H1 (cell line): ENCODE results near the gene LAT. TPM values are rescaled to one million over a fixed set of nuclear protein-coding genes. Genes with fewer than 3 reads are reported as not detected.

ENCODE experiments used
- CTCF ChIA-PET: fragments of 300-600 bp; sonication (Branson Sonifier 250); formaldehyde crosslinking; loops from one replicate; lab custom pipeline; 2021; ENCODE audit not compliant: partially characterized antibody; lab: Charles Lee
- POLR2A ChIA-PET: fragments of 300-600 bp; sonication (Branson Sonifier 250); formaldehyde crosslinking; loops from one replicate; lab custom pipeline; 2021; ENCODE audit warnings: inconsistent platforms; ENCODE audit not compliant: partially characterized antibody; lab: Charles Lee
- DNase-seq, 2 experiments: peaks; one replicate each; pipeline versions ENCODE4 v3.0.0 to v3.0.0-alpha.2; 2010 to 2022; ENCODE audit warnings: low spot score in 2 of 2, low read depth in 1 of 2, mixed read lengths in 1 of 2
- FAIRE-seq: peaks from 2 replicates; lab custom pipeline; 2011; peaks lifted over from hg19 to GRCh38; lab: Jason Lieb, UNC
- H2AFZ ChIP-seq: 2 replicates; pipeline ENCODE4 v1.8.1; 2012; ENCODE audit warnings: low read length, inconsistent platforms
- H2AK5ac ChIP-seq: 2 replicates; pipeline ENCODE4 v1.6.1; 2013; ENCODE audit warnings: low read depth, low read length
- H2BK120ac ChIP-seq: replicated peaks from 2 replicates; pipeline ENCODE3; 2013; ENCODE audit warnings: low read depth, low read length, inconsistent platforms
- H2BK12ac ChIP-seq: 2 replicates; pipeline ENCODE4 v1.6.1; 2013; ENCODE audit warnings: low read depth, low read length
- H2BK15ac ChIP-seq: 2 replicates; pipeline ENCODE4 v1.6.1; 2013; ENCODE audit warnings: low read length
- H2BK20ac ChIP-seq: 2 replicates; pipeline ENCODE4 v1.6.1; 2013; ENCODE audit warnings: low read length
- H2BK5ac ChIP-seq: 2 replicates; pipeline ENCODE4 v1.6.1; 2013; ENCODE audit warnings: low read depth, low read length
- H3K14ac ChIP-seq: 2 replicates; pipeline ENCODE4 v1.6.1; 2013; ENCODE audit warnings: inconsistent platforms; ENCODE audit not compliant: insufficient read length
- H3K18ac ChIP-seq: 2 replicates; pipeline ENCODE4 v1.6.1; 2013; ENCODE audit warnings: low read length; ENCODE audit errors: extremely low read depth
- H3K23ac ChIP-seq: 2 replicates; pipeline ENCODE4 v1.6.1; 2013; ENCODE audit warnings: inconsistent platforms; ENCODE audit not compliant: insufficient read length
- H3K23me2 ChIP-seq: 2 replicates; pipeline ENCODE4 v1.6.1; 2013; ENCODE audit warnings: low read depth, low read length
- H3K27ac ChIP-seq: 2 replicates; pipeline ENCODE4 v1.6.1; 2011; ENCODE audit warnings: low read depth, low read length, inconsistent platforms
- H3K27me3 ChIP-seq, 4 experiments: replicated peaks in 1 of 4; 1 replicate in 1 of 4; 2 replicates in 3 of 4; pipeline versions ENCODE4 v1.6.1 to v1.8.1; 2011 to 2013; ENCODE audit warnings: low read length in 3 of 4, mild to moderate bottlenecking in 3 of 4, inconsistent platforms in 2 of 4, mixed read lengths in 2 of 4, moderate library complexity in 1 of 4; ENCODE audit not compliant: control insufficient read depth in 3 of 4, insufficient read depth in 3 of 4; ENCODE audit errors: extremely low read depth in 1 of 4
- H3K36me3 ChIP-seq, 4 experiments: 2 replicates each; pipeline versions ENCODE4 v1.6.1 to v1.8.1; 2011 to 2013; ENCODE audit warnings: mild to moderate bottlenecking in 4 of 4, low read length in 3 of 4, moderate library complexity in 2 of 4, control low read depth in 1 of 4, inconsistent platforms in 1 of 4; ENCODE audit not compliant: insufficient read depth in 4 of 4, control insufficient read depth in 2 of 4
- H3K4ac ChIP-seq: replicated peaks from 2 replicates; pipeline ENCODE3; 2013; ENCODE audit warnings: low read length, low read depth, mixed read lengths, inconsistent platforms; ENCODE audit not compliant: insufficient read length
- H3K4me1 ChIP-seq, 4 experiments: replicated peaks in 1 of 4; 1 replicate in 1 of 4; 2 replicates in 3 of 4; pipeline versions ENCODE4 v1.6.1 to v1.8.1; 2011 to 2013; ENCODE audit warnings: low read length in 3 of 4, inconsistent platforms in 2 of 4, mixed read lengths in 1 of 4; ENCODE audit not compliant: insufficient read depth in 4 of 4, control insufficient read depth in 3 of 4
- H3K4me2 ChIP-seq, 2 experiments: 2 replicates each; pipeline versions ENCODE4 v1.6.1 to v1.8.1; 2011 to 2013; ENCODE audit warnings: low read depth in 2 of 2, low read length in 2 of 2, control low read depth in 1 of 2, inconsistent platforms in 1 of 2, mild to moderate bottlenecking in 1 of 2; ENCODE audit not compliant: insufficient read depth in 1 of 2
- H3K4me3 ChIP-seq, 4 experiments: fragments of 200-600, 300-600 bp in 1 of 4; sonication (generic), shearing (Covaris generic), sonication (Bioruptor Twin) in 1 of 4; 2 replicates each; pipeline versions ENCODE4 v1.5.1 to v1.8.1; 2011 to 2016; ENCODE audit warnings: low read length in 4 of 4, low read depth in 3 of 4, control low read depth in 2 of 4, inconsistent platforms in 2 of 4, mild to moderate bottlenecking in 2 of 4, mixed read lengths in 1 of 4, moderate library complexity in 1 of 4; ENCODE audit not compliant: insufficient read depth in 2 of 4; ENCODE audit errors: extremely low read depth in 1 of 4
- H3K56ac ChIP-seq: replicated peaks from 2 replicates; pipeline ENCODE3; 2013; ENCODE audit warnings: low read depth, mild to moderate bottlenecking, mixed read lengths, low read length, inconsistent platforms; ENCODE audit not compliant: insufficient read length
- H3K79me1 ChIP-seq: 2 replicates; pipeline ENCODE4 v1.6.1; 2013; ENCODE audit warnings: low read depth, low read length, control low read depth
- H3K79me2 ChIP-seq, 2 experiments: 2 replicates each; pipeline versions ENCODE4 v1.6.1 to v1.8.1; 2012 to 2013; ENCODE audit warnings: low read length in 2 of 2, mild to moderate bottlenecking in 2 of 2, inconsistent platforms in 1 of 2; ENCODE audit not compliant: insufficient read depth in 2 of 2, control insufficient read depth in 1 of 2
- H3K9ac ChIP-seq, 4 experiments: replicated peaks in 1 of 4; 1 replicate in 1 of 4; 2 replicates in 3 of 4; pipeline versions ENCODE4 v1.6.1 to v1.8.1; 2011 to 2013; ENCODE audit warnings: low read depth in 3 of 4, low read length in 3 of 4, control low read depth in 2 of 4, mild to moderate bottlenecking in 2 of 4, moderate library complexity in 2 of 4, inconsistent platforms in 1 of 4; ENCODE audit errors: extremely low read depth in 1 of 4
- H3K9me3 ChIP-seq, 2 experiments: 2 replicates each; pipeline versions ENCODE4 v1.6.1 to v1.8.1; 2012 to 2013; ENCODE audit warnings: mild to moderate bottlenecking in 2 of 2, moderate library complexity in 2 of 2, control low read depth in 1 of 2, inconsistent platforms in 1 of 2, low read depth in 1 of 2, low read length in 1 of 2, mixed read lengths in 1 of 2; ENCODE audit not compliant: insufficient read depth in 2 of 2
- H4K20me1 ChIP-seq, 2 experiments: replicated peaks in 1 of 2; 2 replicates each; pipeline versions ENCODE3 to v1.8.1; 2011 to 2013; ENCODE audit warnings: inconsistent platforms in 2 of 2, low read length in 2 of 2, mild to moderate bottlenecking in 1 of 2; ENCODE audit not compliant: insufficient read depth in 2 of 2, control insufficient read depth in 1 of 2
- H4K5ac ChIP-seq: 2 replicates; pipeline ENCODE4 v1.6.1; 2013; ENCODE audit warnings: low read length, low read depth, mixed read lengths, inconsistent platforms; ENCODE audit not compliant: insufficient read length
- H4K8ac ChIP-seq: 2 replicates; pipeline ENCODE4 v1.8.0; 2013; ENCODE audit warnings: mild to moderate bottlenecking, moderate library complexity, low read length, inconsistent platforms; ENCODE audit not compliant: insufficient read depth; ENCODE audit errors: extremely low read depth
- H4K91ac ChIP-seq: replicated peaks from 2 replicates; pipeline ENCODE3; 2013; ENCODE audit warnings: low read length, mixed read lengths, inconsistent platforms; ENCODE audit not compliant: insufficient read length
- CBX8 ChIP-seq: fragments of 300-800, 300-1000 bp; sonication (generic); IDR thresholded peaks from 2 replicates; pipeline ENCODE4 v1.7.1; 2016; ENCODE audit warnings: low read depth, low read length, borderline replicate concordance
- CHD1 ChIP-seq: IDR thresholded peaks from 2 replicates; pipeline ENCODE4 v1.6.1; 2012; ENCODE audit warnings: low read depth, low read length, improper control_type of control experiment
- CHD2 ChIP-seq: IDR thresholded peaks from 2 replicates; pipeline ENCODE4 v1.6.1; 2012; ENCODE audit warnings: low read length, improper control_type of control experiment
- KDM1A ChIP-seq: fragments of 200-600, 300-600 bp; sonication (generic); IDR thresholded peaks from 2 replicates; pipeline ENCODE4 v1.7.1; 2016; ENCODE audit warnings: mild to moderate bottlenecking, low read length, borderline replicate concordance
- KDM5A ChIP-seq: fragments of 200-600 bp; IDR thresholded peaks from 2 replicates; pipeline ENCODE4 v1.7.1; 2012; ENCODE audit warnings: mild to moderate bottlenecking, low read length, inconsistent platforms, mixed read lengths
- POLR2AphosphoS5 ChIP-seq: IDR thresholded peaks from 2 replicates; pipeline ENCODE4 v1.6.1; 2011; ENCODE audit warnings: low read depth, low read length
- POU5F1 ChIP-seq: IDR thresholded peaks from 2 replicates; pipeline ENCODE4 v1.6.1; 2011; ENCODE audit warnings: low read depth, mild to moderate bottlenecking, low read length, moderate library complexity
- RBBP5 ChIP-seq: IDR thresholded peaks from 2 replicates; pipeline ENCODE4 v1.7.1; 2012; ENCODE audit warnings: low read depth, mild to moderate bottlenecking, inconsistent platforms, low read length, moderate library complexity, borderline replicate concordance
- SAP30 ChIP-seq: fragments of 300-600 bp; sonication (generic); IDR thresholded peaks from 2 replicates; pipeline ENCODE4 v1.7.1; 2012; ENCODE audit warnings: low read length, moderate library complexity, mild to moderate bottlenecking, inconsistent platforms; ENCODE audit not compliant: insufficient read depth, insufficient replicate concordance
- SIX5 ChIP-seq: IDR thresholded peaks from 2 replicates; pipeline ENCODE4 v1.6.1; 2011; ENCODE audit warnings: mild to moderate bottlenecking, low read depth, low read length
- SUZ12 ChIP-seq: fragments of 200-600 bp; sonication (generic); IDR thresholded peaks from 2 replicates; pipeline ENCODE4 v1.6.1; 2012; ENCODE audit warnings: mild to moderate bottlenecking, inconsistent platforms, low read length, moderate library complexity, mixed read lengths
- TBP ChIP-seq: IDR thresholded peaks from 2 replicates; pipeline ENCODE4 v1.6.1; 2011; ENCODE audit warnings: low read depth, low read length, improper control_type of control experiment
- WGBS, 2 experiments: shearing (Covaris generic) in 1 of 2; methylation state at CpG; one replicate each; pipeline versions ENCODE4 v1.1.6 to v1.1.7; 2013 to 2015; ENCODE audit warnings: low lambda C conversion rate in 2 of 2, mixed read lengths in 2 of 2, inconsistent platforms in 1 of 2, low coverage in 1 of 2, missing lambda C conversion rate in 1 of 2; ENCODE audit not compliant: insufficient replicate concordance in 2 of 2, insufficient coverage in 1 of 2, insufficient read length in 1 of 2; ENCODE audit errors: extremely low coverage in 1 of 2, missing lambda C conversion rate in 1 of 2; 5-methylcytosine and 5-hydroxymethylcytosine counted together
- polyA plus RNA-seq, 7 experiments: library from polyadenylated mRNA; depleted of rRNA in 3 of 7; stranded (reverse) in 5 of 7; unstranded in 2 of 7; fragments of >200 nt in 5 of 7; fragments of 200-250 nt in 2 of 7; gene quantifications; 1 replicate in 5 of 7; 2 replicates in 1 of 7; 4 replicates in 1 of 7; pipeline versions ENCODE4 v1.2.1 to v1.2.3, GENCODE V29; 2011 to 2013; ENCODE audit warnings: missing spikeins in 2 of 7, mixed read lengths in 2 of 7
- total RNA-seq: library from RNA; stranded (reverse); fragmentation: NEBNext Ultra II Directional; extraction: Animal tissue kit (Norgen Biotek cat#: 25700); gene quantifications from 2 replicates; pipeline ENCODE4 v1.2.1, GENCODE V29; 2021
- TF ChIP-seq, protein P1 (sequence below): IDR thresholded peaks from 2 replicates; pipeline ENCODE4 v1.6.1; 2012; ENCODE audit warnings: inconsistent platforms

Gene LAT
- total and polyA plus RNA-seq, 2 of the 8 experiments (the other 6 are each of a cell fraction or from before 2014, with no cell fraction given): 2.7 to 3.4 TPM

- Histone ChIP-seq H2AFZ (no peak overlapping the region), H4K5ac (no peak overlapping the region), H3K23ac (no peak overlapping the region), H3K9me3 (no peaks in the 10 kb centered on the region), H3K4me1 (peaks cover 0 to 7% (median 3%) of the 10 kb centered on the region in 4 experiments; a peak in 5 of 7 replicates), H3K4ac (no peak overlapping the region), H3K18ac (no peak overlapping the region), H2AK5ac (no peak overlapping the region), H2BK15ac (no peak overlapping the region), H2BK20ac (no peak overlapping the region), H2BK5ac (0 out of 2 replicates have a peak overlapping the region, but pooled peaks have one; percentile 27), H3K27me3 (no peaks in the 10 kb centered on the region), H4K20me1 (peaks cover 2 to 4% of the 10 kb centered on the region in 2 experiments), H2BK12ac (no peak overlapping the region), H3K14ac (no peak overlapping the region), H3K4me2 (peak overlapping the region; percentile 77 to 95), H3K56ac (no peak overlapping the region), H3K23me2 (peaks cover 8% of the 10 kb centered on the region), H3K9ac (peak overlapping the region; percentile 66 to 80 (median 76)), H3K79me1 (peaks cover 4% of the 10 kb centered on the region; the same call in 1 of the 2 replicates), H3K36me3 (peaks cover 0 to 2% (median 0%) of the 10 kb centered on the region in 4 experiments; a peak in 1 of 8 replicates), H3K27ac (0 out of 2 replicates have a peak overlapping the region, but pooled peaks have one; percentile 37), H4K8ac (peak overlapping the region; percentile 98; the same call in 1 of the 2 replicates), H3K79me2 (peaks cover 0 to 8% of the 10 kb centered on the region in 2 experiments; a peak in 1 of 4 replicates), H2BK120ac (no peak overlapping the region), H4K91ac (no peak overlapping the region), H3K4me3 (peak overlapping the region; percentile 80 to 96 (median 87))
- POLR2A ChIA-PET: interaction anchor here (0.6 to 2.9 kb wide), 5 partner anchors 10 to 151 kb away, joined by 3 to 9 read pairs (median 6); partner anchors contain the start of gene LAT
- DNase-seq (no peak), FAIRE-seq (no peak)
- CTCF ChIA-PET: interaction anchor here (2.5 kb wide), 1 partner anchor 24 kb away, joined by 8 read pairs; no protein-coding TSS in a partner anchor
- 18% methylated on average over 30 of the region's 30 CpGs; no CpG with 5 or more reads in 1 of the 2 experiments for WGBS, 2 experiments
- TF ChIP-seq POLR2AphosphoS5: no peak
- TF ChIP-seq CBX8: no peak
- TF ChIP-seq, protein P1, sequence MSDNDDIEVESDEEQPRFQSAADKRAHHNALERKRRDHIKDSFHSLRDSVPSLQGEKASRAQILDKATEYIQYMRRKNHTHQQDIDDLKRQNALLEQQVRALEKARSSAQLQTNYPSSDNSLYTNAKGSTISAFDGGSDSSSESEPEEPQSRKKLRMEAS: no peak
- TF ChIP-seq KDM5A: no peak
- TF ChIP-seq RBBP5: no peak
- no peak for TF ChIP-seq CHD1
- no peak for TF ChIP-seq POU5F1
- TF ChIP-seq KDM1A: no peak
- TF ChIP-seq SUZ12: no peak
- no peak for TF ChIP-seq SIX5
- TF ChIP-seq CHD2: no peak
- no peak for TF ChIP-seq SAP30
- no peak for TF ChIP-seq TBP
Measured at GRCh38 chr16:28975158-28975599, 9.7 kb upstream of the LAT start.
